ENCODE results near the gene SNW1.

Gene SNW1

DNA sequence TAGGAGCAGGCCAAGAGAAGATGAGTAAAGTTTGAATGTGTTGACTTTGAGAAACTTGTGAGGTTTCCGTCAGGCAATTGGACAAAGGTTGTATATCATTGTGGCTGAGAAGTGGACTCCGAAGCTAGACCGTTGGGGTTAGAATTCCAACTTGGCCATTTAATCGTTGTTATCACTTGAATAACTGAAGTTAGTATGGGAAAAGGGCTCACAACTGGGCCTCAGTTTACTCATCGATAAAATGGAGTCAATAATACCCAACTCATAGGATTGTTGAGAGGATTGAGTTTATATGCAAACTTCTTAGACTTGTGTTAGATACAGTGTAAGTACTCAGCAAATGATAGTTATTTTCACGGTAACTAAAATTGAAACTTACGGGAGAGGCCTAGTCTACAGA is 52.2 kb downstream of the SNW1 start:
- ChIA-PET CTCF (interaction anchor here (0.8 to 3.4 kb wide), 4 partner anchors 10 to 249 kb away, joined by 3 to 25 read pairs (median 8); no protein-coding TSS in a partner anchor), POLR2A (no interaction called here)

DNA sequence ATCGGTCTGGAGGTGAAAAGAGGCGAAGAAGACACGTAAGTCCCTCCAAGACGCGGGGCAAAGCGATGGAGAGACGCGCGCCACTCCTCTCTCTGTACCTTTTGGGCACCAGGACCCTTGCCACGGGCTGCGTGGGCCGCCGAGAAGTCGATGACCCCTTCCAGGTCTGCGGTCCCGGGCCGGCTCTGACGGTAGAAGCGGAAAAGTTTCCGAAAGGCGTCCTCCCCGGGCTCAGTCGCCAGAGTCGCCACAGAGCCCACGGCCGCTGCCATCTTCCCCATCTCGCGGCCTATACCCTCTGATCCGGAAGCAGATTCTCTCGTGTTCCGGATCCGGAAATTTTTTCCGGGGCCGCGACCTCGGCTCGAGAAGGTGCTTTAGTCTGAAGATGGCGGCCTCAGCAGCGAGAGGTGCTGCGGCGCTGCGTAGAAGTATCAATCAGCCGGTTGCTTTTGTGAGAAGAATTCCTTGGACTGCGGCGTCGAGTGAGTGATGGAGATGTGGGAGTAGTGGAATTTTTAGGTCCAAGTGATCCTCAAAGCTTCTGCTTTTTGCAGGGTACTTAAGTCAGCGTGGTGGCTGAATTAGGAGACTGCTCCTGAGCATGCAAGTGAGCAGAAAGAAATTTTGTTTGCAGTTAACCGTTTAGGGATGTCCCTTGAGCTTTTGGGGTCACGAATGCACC is 53.1 kb downstream of the SNW1 start, which contains the start of the genes ALKBH1 and SLIRP:
TSS of gene ALKBH1 (minus strand) at position 300 of the 685 bp plus-strand sequence. CDS start at position 281, 19 bp downstream.
TSS of gene SLIRP (plus strand) at position 380 of the 685 bp plus-strand sequence. CDS start at position 389, 9 bp downstream.
- POLR2A ChIA-PET, result no interaction called here
- DNase-seq (ENCODE audit: low read depth, low spot score), result peak; percentile 2
- peak within 1 kb of the TSS; percentile 98 for H3K4me3 ChIP-seq (ENCODE audit: low read depth, low read length)
- CTCF ChIA-PET, result interaction anchor here (0.7 to 3.4 kb wide), 9 partner anchors 9 to 249 kb away, joined by 3 to 25 read pairs (median 4); partner anchors contain the start of gene AHSA1
- TF ChIP-seq, protein P1, sequence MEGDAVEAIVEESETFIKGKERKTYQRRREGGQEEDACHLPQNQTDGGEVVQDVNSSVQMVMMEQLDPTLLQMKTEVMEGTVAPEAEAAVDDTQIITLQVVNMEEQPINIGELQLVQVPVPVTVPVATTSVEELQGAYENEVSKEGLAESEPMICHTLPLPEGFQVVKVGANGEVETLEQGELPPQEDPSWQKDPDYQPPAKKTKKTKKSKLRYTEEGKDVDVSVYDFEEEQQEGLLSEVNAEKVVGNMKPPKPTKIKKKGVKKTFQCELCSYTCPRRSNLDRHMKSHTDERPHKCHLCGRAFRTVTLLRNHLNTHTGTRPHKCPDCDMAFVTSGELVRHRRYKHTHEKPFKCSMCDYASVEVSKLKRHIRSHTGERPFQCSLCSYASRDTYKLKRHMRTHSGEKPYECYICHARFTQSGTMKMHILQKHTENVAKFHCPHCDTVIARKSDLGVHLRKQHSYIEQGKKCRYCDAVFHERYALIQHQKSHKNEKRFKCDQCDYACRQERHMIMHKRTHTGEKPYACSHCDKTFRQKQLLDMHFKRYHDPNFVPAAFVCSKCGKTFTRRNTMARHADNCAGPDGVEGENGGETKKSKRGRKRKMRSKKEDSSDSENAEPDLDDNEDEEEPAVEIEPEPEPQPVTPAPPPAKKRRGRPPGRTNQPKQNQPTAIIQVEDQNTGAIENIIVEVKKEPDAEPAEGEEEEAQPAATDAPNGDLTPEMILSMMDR (IDR thresholded peaks at IDR 0.05; ENCODE audit: insufficient read depth, low read length, missing control alignments), result no peak

More for the DNA sequence above, 52.2 kb downstream of the SNW1 start:
- no peak for DNase-seq (ENCODE audit: low read depth, low spot score)
- TF ChIP-seq, protein P1 (IDR thresholded peaks at IDR 0.05; ENCODE audit: insufficient read depth, low read length, missing control alignments), result no peak
- peak overlapping the region; percentile 98 for H3K4me3 ChIP-seq (ENCODE audit: low read depth, low read length)

DNA sequence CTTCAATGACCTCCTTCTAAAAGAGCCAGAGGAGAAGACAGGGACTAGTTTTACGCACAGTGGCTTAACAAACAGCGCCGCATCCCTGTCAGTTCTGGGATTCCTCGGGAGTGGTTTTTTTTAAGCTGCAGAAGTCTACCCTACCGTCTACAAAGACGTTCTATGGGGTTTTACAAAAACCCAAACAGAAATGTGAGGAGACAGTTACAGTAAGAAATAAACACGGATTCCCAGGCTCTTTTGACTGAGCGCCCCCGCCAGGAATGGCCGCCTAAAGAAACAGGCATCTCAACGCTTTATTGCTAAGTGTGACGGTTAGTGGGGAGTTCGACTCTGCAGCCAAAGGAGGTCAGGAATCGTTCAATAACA is 53.6 kb downstream of the SNW1 start:
- POLR2A ChIA-PET, result no interaction called here
- CTCF ChIA-PET, result interaction anchor here (0.7 to 3.4 kb wide), 7 partner anchors 13 to 248 kb away, joined by 3 to 25 read pairs (median 4); partner anchors contain the start of gene AHSA1
- peak overlapping the region; percentile 98 for H3K4me3 ChIP-seq (ENCODE audit: low read depth, low read length)
- TF ChIP-seq, protein P1 (IDR thresholded peaks at IDR 0.05; ENCODE audit: insufficient read depth, low read length, missing control alignments), result peak; percentile 36
- peak; percentile 9 for DNase-seq (ENCODE audit: low read depth, low spot score)

DNA sequence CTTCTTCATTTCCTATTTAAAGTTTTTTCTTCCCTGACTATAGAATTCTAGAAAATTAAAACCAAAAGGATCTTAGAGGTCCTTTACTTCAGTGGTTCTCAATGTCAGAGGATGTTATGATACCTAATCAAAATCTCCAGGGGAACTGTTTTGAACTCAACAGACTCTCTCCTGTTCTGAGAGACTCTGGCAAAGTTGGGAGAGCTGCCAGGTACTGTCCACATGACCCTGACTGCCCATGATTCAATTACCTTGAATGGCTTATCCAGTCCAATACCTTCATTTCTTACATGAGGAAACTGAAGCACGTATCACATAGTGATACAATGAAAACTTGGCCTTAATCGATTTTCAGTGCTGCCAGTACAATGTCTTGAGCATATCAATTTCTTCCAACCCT is 69.7 kb downstream of the SNW1 start:
- ChIA-PET CTCF (interaction anchor here (1.4 to 1.8 kb wide), 2 partner anchors 15 to 16 kb away, joined by 4 read pairs; no protein-coding TSS in a partner anchor), POLR2A (no interaction called here)
- DNase-seq (ENCODE audit: low read depth, low spot score), result no peak
- H3K4me3 ChIP-seq (ENCODE audit: low read depth, low read length), result no peak overlapping the region
- TF ChIP-seq, protein P1 (IDR thresholded peaks at IDR 0.05; ENCODE audit: insufficient read depth, low read length, missing control alignments), result no peak

DNA sequence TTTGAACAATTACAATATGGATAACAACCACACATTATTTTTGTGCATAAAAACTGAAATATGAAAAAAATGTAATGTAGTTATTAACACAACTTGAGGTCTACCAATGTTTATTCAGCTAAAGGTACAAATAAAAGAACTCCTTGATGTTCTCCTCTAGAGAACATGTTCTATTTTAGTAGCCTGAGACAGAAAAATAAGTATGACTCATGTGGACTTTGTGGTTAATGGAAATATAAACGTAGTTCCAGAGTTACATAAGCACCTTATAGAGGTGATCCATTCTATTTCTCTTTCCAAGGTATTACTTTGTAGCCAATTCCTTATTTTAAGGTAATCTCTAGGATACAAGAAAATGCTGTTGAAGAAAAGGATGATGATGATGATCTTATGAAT is 78.8 kb downstream of the SNW1 start:
- no peak overlapping the region for H3K4me3 ChIP-seq (ENCODE audit: low read depth, low read length)
- ChIA-PET POLR2A (no interaction called here), CTCF (interaction anchor here (0.7 to 2.3 kb wide), 2 partner anchors 8 to 223 kb away, joined by 3 to 7 read pairs; no protein-coding TSS in a partner anchor)
- TF ChIP-seq, protein P1 (IDR thresholded peaks at IDR 0.05; ENCODE audit: insufficient read depth, low read length, missing control alignments), result no peak
- DNase-seq (ENCODE audit: low read depth, low spot score), result peak; percentile 17
